Stimulated activated CD8-positive, alpha-beta memory T cell treated with anti-CD3 and anti-CD28 coated beads, Interleukin-12 subunit alpha, Interleukin-12 subunit beta, amount 100 ng/mL, for 4 hours (primary cell): ENCODE results near the gene KCTD20.

ENCODE experiments used
- DNase-seq: peaks from one replicate; pipeline ENCODE4 v3.0.0-alpha.2; 2020; ENCODE audit warnings: low read depth

Gene KCTD20

GRCh38 chr6:36536873-36537547, 94.2 kb downstream of the KCTD20 start:
- DNase-seq = no peak

- no peak for DNase-seq
These were observed 97.2 kb downstream of the KCTD20 start for GRCh38 chr6:36539814-36540568.
